GM18507 (cell line): ENCODE data around the gene GFPT1.

Source experiments
- DNase-seq: peaks from one replicate; pipeline ENCODE4 v3.0.0; 2011; ENCODE audit warnings: low read depth; ENCODE audit not compliant: insufficient read length; ENCODE audit errors: extremely low spot score
- FAIRE-seq: peaks from 2 replicates; lab custom pipeline; 2011; peaks lifted over from hg19 to GRCh38; lab: Jason Lieb, UNC

The GFPT1 gene

DNA sequence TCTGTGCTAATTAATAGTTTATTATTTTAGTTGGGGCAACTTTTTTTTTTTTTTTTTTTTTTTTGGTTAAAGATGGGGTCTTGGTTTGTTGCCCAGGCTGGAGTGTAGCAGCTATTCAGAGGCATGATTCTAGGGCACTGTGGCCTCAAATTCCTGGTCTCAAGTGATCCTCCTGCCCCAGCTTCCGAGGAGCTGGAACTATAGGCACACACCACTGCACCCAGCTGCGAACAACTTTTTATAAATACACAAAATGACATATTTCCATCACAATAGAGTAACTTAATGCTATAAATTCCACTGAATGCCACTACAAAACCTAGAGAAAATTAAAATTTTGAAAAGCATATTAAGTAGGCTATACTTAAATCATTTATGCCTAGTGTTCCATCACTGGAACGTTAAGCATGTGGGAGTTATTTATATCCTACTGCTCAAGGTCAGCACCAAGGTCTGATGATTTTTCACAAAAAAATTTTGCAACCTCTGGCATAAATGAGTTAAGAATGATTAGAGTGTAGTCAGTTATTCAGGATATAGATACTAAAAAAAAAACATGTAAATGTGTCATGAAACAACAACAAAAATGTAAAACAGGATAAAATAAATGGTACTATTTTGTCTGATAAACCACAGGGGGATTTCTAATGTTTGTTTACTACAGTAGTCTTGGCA lies 46.8 kb downstream of the GFPT1 start:
- no peak for DNase-seq
- no peak for FAIRE-seq

DNA sequence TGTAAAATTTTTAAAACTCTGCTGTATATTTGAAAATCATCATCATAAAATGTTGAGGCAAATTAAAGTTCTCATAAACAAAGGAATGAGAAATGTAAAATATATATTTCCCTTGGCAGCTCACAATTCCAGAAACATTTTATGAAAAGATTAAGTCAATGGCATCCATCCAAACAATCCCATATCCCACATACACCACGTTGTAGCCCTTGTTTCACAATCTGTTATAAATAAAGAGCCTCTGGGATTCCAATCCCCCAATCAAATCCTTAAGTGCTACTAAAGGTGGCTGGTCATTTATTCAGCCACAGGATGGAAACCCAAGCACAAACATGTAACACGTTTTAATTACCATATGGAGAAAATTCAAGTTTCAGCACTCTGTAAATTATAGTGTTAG lies 51.7 kb downstream of the GFPT1 start:
- FAIRE-seq (no peak), DNase-seq (no peak)

DNA sequence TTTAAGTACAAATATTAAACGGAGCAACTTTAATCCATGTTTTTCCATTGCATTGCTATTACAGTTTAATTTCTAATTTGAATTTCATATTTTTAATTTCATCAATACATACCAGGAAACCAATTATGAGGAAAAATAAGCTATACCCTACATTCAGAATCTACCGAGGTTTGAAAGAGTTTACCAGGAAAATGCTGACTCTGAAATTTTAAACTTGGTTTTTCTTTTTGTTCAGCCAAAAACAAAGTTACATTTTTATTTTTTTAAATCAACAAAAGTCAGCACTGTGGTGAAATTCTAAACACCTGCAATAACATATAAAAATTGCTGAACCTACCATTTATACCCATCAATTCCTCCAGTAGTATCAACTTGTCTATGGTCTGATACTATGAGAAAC lies 53.7 kb downstream of the GFPT1 start:
- FAIRE-seq (no peak), DNase-seq (no peak)

DNA sequence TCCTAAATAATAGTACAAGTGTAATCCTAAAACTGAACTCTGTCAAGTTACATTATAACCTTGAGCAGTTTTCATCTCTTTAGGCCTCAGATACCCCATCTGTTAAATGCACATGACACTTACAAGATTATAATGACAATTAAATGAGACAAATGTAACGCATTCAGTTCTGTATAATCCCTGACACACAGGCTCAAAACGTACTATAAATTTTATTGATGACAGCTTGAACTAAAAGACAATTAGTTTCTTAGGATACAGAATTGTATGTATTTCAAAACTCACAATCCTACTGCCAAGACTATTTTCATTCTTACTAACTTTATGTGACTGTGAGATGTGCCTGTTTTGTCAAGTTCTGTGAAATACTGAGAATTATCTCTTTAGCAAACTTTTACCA lies 56.2 kb downstream of the GFPT1 start:
- FAIRE-seq (no peak), DNase-seq (no peak)

DNA sequence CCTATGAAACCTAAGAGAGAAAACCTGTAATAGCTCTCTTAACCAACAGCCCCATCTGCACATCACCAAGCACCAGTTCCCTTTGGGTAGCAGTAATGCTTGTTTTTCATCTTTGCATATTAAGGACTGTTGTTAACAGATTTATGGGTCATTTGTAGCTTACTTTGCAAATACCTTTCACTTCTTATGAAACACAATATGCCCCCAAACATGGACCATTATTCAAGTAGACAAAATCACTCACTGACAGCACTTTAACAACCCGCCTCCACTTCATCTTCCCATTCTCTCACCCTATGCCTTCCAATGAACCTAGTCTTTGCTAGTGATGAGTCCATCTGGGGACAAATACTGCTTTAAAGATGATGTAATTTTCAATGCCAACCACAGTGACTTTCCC lies 64.4 kb downstream of the GFPT1 start:
- DNase-seq (no peak), FAIRE-seq (no peak)

DNA sequence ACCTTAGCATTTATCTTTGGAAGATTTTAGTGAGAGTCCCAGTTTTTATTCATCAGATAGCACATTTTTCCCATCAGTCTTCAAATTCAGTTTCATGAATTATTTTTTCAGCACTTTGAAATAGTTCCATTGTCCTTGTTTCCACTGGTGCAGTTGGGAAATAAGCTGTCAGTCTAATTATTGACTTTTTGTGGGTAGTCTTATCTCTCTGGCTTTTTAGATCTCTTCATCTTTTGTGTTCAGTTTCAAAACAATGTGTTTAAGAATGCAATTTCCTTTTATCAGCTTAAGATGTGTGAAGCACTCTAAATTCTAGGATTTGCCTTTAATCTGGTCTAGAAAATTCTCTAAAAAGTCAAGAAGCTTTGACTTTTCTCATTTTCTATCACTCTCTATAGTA lies 70.5 kb downstream of the GFPT1 start:
- DNase-seq (no peak), FAIRE-seq (no peak)

DNA sequence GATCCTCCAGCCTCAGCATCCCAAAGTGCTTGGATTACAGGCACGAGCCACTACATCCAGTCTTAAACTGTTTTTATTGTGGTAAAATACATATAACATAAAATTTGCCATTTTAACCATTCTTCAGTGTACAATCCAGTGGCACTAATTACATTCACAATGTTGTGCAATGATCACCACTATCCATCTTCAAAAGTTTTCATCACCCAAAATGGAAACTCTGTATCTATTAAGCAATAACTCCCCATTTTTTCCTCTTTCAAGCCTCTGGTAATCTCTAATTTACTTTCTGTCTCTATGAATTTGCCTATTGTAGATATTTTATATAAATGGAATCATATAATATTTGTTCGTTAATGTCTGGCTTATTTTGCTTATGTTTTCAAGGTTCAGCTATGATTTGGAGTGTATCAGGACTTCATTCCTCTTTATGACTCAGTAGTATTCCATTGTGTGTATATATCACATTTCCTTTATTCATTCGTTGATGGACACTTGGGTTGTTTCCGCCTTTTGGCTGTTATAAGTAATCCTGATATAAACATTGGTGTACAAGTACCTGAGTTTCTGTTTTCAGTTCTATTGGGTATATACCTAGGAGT lies 71.8 kb downstream of the GFPT1 start:
- FAIRE-seq (no peak), DNase-seq (no peak)

DNA sequence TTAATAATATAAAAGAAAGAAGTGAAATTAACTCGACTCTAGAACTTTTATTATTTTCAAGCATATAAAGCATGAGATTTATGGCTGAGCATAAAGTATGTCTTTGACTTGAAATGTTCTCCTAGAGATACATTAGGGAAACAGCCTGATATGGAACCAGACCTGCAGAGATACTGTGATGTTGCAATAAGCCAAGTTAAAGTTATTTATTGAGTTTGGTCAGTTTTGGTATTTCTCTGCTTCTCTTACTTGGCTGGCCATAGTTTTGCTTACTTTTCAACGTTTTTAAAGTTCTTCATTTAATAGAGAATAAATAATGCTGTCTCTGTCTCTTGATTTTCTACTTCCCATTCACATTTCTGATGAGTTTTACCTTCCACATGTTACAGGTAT lies 76.0 kb downstream of the GFPT1 start:
- FAIRE-seq: no peak
- no peak for DNase-seq

DNA sequence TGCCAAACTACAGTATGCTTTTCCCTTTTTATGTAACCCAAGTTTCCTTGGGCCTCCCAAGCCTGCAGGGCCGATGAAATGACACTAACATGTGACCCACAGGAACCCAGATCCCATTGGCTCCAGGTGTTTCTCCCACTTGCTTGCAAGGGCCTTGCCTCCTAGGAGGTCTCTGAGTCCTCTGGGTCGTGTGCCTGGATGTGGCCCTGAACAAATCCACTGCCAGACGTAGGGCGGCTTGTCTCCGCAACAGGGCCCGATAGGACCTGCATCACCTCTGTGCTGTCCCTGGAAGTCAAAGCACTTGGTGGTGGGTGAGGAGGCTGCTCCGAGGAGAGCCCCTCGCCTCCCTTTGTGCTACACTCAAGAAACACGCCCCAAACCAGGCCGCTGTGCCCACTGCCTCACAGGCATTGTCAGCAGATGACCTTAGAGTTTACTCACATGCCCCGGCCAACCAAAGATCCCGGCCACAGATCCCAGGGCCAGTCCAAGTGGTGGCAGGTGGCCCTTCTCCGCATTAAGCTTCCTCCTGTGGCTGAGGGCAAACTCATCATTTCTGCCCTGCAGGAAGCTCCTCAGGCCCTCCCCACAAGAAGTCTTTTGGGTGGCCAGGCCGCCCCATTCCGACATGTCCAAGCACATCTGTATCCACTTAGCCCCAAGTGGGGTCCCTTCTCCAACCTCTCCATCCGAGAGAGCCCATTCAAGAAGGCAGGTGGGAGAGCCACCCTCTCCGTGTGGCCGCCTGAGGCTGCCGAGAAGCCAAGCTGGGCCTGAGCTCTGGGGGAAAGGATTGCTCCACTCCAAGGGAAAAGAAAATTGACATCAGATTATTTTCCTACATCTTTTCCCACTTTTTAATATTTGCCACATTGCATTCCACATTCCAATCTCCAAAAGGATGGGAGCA lies 76.7 kb downstream of the GFPT1 start:
- FAIRE-seq (no peak), DNase-seq (no peak)

DNA sequence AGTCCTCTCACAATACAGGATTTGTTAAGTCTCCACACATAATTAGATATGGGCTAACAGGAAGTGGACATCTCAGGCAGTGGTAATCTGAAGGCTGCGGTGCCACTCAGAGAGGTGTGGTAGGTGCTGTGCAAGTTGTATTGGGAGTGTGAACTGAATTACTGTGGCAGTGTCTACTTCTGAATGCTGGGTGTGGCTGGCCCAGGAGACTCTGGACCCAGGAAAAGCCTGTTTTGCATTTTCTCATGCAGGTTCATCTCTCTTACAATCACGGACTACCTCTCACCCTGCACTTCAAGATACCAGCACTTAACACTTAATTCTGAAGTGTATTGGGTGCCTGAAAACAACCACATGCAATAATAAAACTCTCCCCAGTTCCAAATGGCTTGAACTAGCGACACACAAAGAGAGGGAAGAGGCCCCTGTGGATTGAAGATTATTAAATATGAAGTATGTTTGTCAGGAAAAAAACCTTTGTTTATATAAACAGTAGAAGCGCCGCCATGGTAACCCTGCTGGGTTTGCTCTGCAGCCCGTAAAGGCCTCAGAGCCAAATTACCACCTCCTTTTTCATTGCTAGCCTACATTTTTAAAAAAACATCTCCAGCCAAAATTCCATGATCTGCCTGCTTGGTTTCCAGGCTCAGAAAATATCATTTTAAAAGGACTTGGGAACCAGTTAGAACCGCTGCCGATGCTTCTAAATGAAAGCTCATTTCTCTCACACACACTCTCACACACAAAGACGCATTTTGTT lies 77.5 kb downstream of the GFPT1 start:
- FAIRE-seq (no peak), DNase-seq (no peak)

DNA sequence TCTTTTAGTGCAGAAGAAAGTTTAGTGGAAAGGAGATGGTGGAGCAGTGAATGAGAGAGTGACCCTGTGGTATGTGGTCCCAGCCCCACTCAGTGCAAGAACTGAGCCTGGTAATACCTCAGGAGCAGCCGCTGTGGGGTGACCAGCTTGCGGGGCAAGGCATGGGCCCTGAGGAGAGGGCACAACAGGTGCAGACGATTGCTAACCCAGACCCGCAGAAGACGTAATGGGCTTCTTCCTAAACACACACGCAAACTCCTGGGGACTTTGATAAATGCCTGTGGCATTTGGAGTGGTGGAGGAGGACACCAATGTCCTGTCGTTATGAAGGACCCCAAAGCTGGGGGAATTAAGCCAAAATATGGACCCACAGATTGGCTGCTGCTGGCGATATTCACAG lies 78.7 kb downstream of the GFPT1 start:
- no peak for DNase-seq
- no peak for FAIRE-seq

DNA sequence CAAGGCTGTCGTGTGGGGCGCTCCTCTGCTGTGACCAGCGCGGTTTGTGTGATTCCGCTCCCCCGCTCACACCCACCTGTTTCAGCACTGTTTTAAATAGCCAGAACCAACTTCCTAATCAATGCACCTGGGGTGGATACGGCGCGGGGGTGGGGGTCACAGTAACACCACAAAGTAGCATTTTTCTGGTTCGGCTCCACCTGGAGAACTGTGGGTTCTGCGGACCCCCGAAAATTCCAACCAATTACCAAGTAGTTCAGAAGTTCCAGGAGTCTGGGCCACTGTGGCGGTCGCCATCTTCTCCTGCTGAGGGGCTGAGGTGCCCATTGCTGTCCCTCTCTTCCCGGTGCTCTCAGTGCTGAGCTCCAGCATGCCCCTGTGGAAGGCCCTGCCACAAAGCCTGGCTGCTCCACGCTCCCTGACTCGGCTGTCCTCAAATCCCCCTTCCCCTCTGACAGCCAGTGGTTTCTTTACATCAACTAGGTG lies 79.4 kb downstream of the GFPT1 start:
- no peak for DNase-seq

DNA sequence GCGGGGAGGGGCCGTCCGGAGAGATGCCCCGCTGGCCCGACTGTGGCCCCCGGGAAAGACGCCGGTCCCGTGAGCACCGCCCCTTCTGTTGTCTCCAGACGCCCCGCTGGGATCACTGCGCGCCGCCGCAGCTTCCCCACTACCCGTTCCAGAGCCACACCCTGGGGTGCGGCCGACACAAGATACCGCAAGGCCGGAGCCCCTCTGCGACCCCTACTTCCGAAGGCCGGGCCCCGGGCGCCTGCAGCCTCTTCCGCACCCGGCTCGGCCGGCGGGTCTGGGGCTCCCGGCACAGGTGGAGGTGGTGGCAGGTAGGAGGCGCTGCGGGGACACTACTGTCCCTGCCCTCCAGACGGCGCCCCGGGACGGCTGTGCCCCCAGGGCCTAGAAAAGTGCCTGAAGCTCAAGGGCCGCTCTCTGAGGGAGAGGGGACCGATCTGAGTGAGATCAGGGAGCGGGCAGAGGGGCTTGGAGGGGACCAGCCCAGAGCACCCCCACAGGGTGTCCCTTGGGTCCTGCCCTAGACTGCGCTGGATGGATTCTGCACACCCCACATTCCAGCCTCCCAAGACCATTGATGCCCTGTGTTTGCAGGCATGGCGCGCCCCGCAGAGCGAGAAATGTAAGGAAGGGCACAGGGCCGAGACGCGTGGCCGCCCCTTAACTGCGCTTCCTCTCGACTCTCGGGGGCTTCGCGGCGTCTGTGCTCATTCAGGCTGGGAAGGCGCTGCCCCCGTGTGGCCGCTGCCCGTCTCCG lies 80.0 kb downstream of the GFPT1 start:
- FAIRE-seq (peak; percentile 86), DNase-seq (peak; percentile 76)

More for the DNA sequence above, 79.4 kb downstream of the GFPT1 start:
- FAIRE-seq: no peak

DNA sequence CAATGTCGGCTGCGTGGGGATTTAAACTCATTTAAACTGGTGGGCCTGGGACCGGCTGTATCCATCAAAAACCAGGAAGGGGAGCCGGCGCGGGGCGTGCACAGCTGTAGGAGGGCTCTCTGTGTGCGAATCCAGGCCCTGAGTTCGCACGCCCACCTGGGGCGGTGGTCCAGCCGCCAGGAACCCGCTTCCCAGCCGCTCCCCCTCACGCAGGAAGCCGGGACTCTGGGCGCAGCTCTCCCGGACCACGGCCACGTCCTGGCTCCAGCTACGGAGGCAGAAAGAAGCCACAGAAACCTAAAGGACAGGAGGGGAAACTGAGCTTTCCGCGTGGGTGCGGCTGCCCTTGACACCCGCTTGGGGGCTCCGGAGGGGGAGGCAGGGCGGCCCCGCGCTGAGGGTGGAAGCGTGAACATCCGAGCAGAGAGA lies 80.6 kb downstream of the GFPT1 start:
- FAIRE-seq (no peak), DNase-seq (no peak)

DNA sequence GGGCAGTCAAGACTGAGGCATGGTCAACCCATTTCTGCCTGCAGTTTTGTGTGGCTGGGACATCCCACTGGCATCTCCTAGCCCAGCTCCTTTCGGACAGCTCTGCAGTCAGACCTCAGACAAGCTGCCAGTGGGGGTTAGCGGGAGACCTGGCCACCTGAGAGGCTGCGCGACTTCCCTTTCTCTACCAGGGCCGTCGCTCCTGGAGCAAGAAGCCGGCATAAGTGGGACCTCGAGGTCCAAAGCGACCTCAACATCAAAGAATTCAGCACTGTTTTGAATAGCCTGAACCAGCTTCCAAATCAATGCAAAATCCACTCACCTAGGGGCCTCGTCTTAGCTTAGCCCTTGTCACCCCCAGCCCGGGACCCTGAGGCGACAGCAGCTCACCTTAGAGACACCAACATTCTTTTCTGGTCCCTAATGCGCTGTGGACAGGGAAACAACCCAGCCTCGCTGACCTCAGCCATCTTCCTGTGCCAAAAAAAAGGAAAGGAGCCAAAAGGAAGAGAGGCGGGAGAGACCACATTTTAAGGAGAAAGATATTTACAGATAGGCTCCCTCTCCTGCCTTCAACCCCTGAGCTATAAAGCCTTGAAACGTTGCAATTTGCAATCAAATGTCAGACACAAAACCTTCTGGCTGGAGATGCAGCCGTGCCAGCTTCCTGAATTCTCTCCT lies 81.2 kb downstream of the GFPT1 start:
- FAIRE-seq: no peak
- DNase-seq: no peak

DNA sequence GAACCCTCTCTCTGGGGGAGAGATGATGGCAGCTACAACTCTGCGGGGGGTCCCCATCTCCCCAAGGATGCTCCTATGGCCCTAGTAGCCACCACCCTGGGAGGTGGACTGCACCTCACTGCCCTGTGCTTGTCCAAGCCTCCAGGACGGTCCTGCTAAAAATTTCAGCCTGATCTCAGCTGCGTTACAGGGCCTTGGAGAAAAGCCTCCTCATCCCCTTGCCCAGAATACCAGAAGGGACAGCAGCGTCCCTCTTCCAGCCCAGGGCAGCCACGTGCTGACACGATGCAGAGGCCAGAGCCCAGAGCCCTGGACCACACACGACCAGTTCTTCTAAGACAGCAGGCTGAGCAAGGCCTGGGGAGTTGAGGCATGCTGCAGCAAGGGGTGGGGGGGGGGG lies 81.9 kb downstream of the GFPT1 start:
- DNase-seq (no peak), FAIRE-seq (no peak)

DNA sequence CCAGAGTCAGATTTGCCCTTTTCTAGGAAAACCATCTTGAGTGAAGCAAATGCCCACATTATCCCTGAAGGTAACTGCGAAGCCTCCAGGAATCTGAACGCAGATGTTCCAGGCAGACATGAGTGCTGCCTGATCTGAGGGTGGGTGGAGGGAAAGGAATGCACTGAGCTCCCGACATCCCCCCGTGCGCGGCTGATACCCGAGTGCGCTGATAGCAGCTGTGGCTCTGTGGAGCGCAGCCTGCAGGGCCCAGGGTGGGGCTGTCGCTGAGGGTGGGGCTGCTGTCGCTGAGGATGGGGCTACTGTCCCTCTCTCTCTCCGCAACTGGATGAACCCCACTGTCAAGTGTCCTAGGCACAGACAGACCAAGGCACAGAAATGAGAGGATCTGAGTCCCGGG lies 82.4 kb downstream of the GFPT1 start:
- no peak for DNase-seq
- no peak for FAIRE-seq

DNA sequence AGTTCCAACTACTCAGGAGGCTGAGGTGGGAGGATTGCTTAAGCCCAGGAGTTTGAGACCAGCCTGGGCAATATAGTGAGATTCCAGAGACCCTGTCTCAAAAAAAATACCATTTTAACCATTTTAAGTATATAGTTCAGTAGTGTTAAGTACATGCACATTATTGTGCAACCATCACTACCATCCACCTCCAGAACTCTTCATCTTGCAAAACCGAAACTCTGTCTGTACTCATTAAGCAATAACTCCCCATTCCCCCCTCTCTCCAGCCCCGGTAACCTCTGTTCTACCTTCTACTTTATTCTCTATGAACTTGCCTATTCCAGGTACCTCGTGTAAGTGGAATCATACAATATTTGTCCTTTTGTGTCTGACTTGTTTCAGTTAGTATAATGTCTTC lies 86.4 kb downstream of the GFPT1 start:
- FAIRE-seq: no peak
- DNase-seq: no peak
